GM12864 (cell line): ENCODE data around the gene OSTN.

Source experiments
- DNase-seq: peaks from one replicate; pipeline ENCODE4 v3.0.0-alpha.2; 2011; ENCODE audit warnings: low read depth
- H3K4me3 ChIP-seq: 2 replicates; pipeline ENCODE4 v1.5.1; 2011; ENCODE audit warnings: mild to moderate bottlenecking, low read depth, low read length, control low read depth
- CTCF ChIP-seq: IDR thresholded peaks from 2 replicates; pipeline ENCODE4 v1.5.1; 2011; ENCODE audit warnings: low read depth, mild to moderate bottlenecking, moderate library complexity, low read length, control low read depth, inconsistent platforms; ENCODE audit errors: missing control alignments

OSTN gene

GRCh38 chr3:191234216-191234615 lies 35.2 kb downstream of the OSTN start:
- H3K4me3 ChIP-seq: no peak overlapping the region
- no peak for DNase-seq
- no peak for TF ChIP-seq CTCF

- DNase-seq: peak; percentile 81
- H3K4me3 ChIP-seq: no peak overlapping the region
- no peak for TF ChIP-seq CTCF
Observed at GRCh38 chr3:191235331-191236314, 36.6 kb downstream of the OSTN start.

- no peak overlapping the region for H3K4me3 ChIP-seq
- TF ChIP-seq CTCF: no peak
- no peak for DNase-seq
Observed at GRCh38 chr3:191236646-191237045, 37.6 kb downstream of the OSTN start.

GRCh38 chr3:191237047-191237882 lies 38.2 kb downstream of the OSTN start:
- no peak for DNase-seq
- TF ChIP-seq CTCF: no peak
- no peak overlapping the region for H3K4me3 ChIP-seq

GRCh38 chr3:191238321-191238817 lies 39.3 kb downstream of the OSTN start:
- no peak for TF ChIP-seq CTCF
- H3K4me3 ChIP-seq: no peak overlapping the region
- no peak for DNase-seq

- DNase-seq: no peak
- TF ChIP-seq CTCF: no peak
- H3K4me3 ChIP-seq: no peak overlapping the region
Observed at GRCh38 chr3:191239407-191240031, 40.5 kb downstream of the OSTN start.
